ENCODE results near the gene ZNF792. TPM values are rescaled to one million over a fixed set of nuclear protein-coding genes. Genes with fewer than 3 reads are reported as not detected.

ZNF792 gene
- total and polyA plus RNA-seq, 2 of the 8 experiments (the other 6 are each of a cell fraction or from before 2014, with no cell fraction given), result 2.5 to 7.2 TPM

GRCh38 chr19:34997071-34997617 lies 33.1 kb upstream of the ZNF792 start (continued):
- TF ChIP-seq CHD7 (IDR thresholded peaks at IDR 0.05; ENCODE audit: insufficient replicate concordance, low read length), result no peak
- no peak for TF ChIP-seq PHF8 (conservative IDR thresholded peaks at IDR 0.05; ENCODE audit: low read depth, low read length)
- TF ChIP-seq GABPA (IDR thresholded peaks at IDR 0.05; ENCODE audit: borderline replicate concordance, insufficient read depth, low read length), result no peak
- no peak for TF ChIP-seq TAF1 (IDR thresholded peaks at IDR 0.05; ENCODE audit: low read depth, low read length)
- TF ChIP-seq HDAC6 (IDR thresholded peaks at IDR 0.05; ENCODE audit: low read depth, low read length), result no peak
- TF ChIP-seq RNF2 (IDR thresholded peaks at IDR 0.05; ENCODE audit: borderline replicate concordance, low read depth, low read length, missing control alignments, poor library complexity, severe bottlenecking), result no peak
- no peak for TF ChIP-seq NANOG (IDR thresholded peaks at IDR 0.05; ENCODE audit: insufficient read depth, low read depth, low read length, poor library complexity, severe bottlenecking)
- no peak for TF ChIP-seq MAFK (IDR thresholded peaks at IDR 0.05; ENCODE audit: low read depth, low read length)
- TF ChIP-seq JUN (IDR thresholded peaks at IDR 0.05; ENCODE audit: low read depth, low read length), result no peak
- no peak for TF ChIP-seq BCL11A (IDR thresholded peaks at IDR 0.05; ENCODE audit: low read depth in 2 of 2, low read length in 2 of 2)
- TF ChIP-seq SP4 (IDR thresholded peaks at IDR 0.05; ENCODE audit: low read length), result no peak

Measured in H1 (cell line).